PFSK-1 (cell line): ENCODE measurements around the gene RPTOR.

ENCODE experiments used
- POLR2AphosphoS5 ChIP-seq: IDR thresholded peaks from 2 replicates; pipeline ENCODE4 v1.6.1; 2012; ENCODE audit warnings: low read depth, mild to moderate bottlenecking, control low read depth, low read length, moderate library complexity
- SIN3A ChIP-seq: IDR thresholded peaks from 2 replicates; pipeline ENCODE4 v1.6.1; 2012; ENCODE audit warnings: mild to moderate bottlenecking, low read length, moderate library complexity, borderline replicate concordance; ENCODE audit not compliant: insufficient read depth
- TAF1 ChIP-seq: IDR thresholded peaks from 2 replicates; pipeline ENCODE4 v1.6.1; 2012; ENCODE audit warnings: low read length, control low read depth, borderline replicate concordance; ENCODE audit not compliant: insufficient read depth
- TF ChIP-seq, protein P1 (sequence below), 2 experiments: IDR thresholded peaks; 2 replicates each; pipeline versions ENCODE4 v1.6.1 to v1.8.0; 2011 to 2012; ENCODE audit warnings: low read depth in 2 of 2, low read length in 2 of 2, control low read depth in 1 of 2, inconsistent platforms in 1 of 2, mild to moderate bottlenecking in 1 of 2, moderate library complexity in 1 of 2; ENCODE audit not compliant: insufficient read depth in 1 of 2

DNA sequence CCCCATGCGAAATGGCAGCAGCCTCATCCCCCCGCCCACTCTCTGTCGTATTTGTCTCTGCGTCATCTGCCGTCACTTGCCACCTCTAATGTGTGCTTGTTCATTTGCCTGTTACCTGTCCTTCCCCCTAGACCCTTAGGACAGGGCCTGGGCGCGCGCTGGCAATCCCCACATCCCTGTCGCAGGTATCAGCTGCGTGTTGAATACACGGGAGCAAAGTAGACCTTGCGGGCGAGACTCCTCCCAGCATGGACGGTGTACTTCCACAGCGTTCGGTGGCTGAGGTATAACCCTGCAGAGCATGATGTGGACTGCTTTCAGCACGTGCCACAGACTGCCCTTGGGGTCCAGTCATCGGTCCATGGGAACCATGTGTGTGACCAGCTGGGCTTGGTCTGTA, 276.9 kb downstream of the RPTOR start:
- TF ChIP-seq POLR2AphosphoS5 (no peak), SIN3A (no peak), TAF1 (no peak)
- TF ChIP-seq, protein P1, sequence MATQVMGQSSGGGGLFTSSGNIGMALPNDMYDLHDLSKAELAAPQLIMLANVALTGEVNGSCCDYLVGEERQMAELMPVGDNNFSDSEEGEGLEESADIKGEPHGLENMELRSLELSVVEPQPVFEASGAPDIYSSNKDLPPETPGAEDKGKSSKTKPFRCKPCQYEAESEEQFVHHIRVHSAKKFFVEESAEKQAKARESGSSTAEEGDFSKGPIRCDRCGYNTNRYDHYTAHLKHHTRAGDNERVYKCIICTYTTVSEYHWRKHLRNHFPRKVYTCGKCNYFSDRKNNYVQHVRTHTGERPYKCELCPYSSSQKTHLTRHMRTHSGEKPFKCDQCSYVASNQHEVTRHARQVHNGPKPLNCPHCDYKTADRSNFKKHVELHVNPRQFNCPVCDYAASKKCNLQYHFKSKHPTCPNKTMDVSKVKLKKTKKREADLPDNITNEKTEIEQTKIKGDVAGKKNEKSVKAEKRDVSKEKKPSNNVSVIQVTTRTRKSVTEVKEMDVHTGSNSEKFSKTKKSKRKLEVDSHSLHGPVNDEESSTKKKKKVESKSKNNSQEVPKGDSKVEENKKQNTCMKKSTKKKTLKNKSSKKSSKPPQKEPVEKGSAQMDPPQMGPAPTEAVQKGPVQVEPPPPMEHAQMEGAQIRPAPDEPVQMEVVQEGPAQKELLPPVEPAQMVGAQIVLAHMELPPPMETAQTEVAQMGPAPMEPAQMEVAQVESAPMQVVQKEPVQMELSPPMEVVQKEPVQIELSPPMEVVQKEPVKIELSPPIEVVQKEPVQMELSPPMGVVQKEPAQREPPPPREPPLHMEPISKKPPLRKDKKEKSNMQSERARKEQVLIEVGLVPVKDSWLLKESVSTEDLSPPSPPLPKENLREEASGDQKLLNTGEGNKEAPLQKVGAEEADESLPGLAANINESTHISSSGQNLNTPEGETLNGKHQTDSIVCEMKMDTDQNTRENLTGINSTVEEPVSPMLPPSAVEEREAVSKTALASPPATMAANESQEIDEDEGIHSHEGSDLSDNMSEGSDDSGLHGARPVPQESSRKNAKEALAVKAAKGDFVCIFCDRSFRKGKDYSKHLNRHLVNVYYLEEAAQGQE (IDR thresholded peaks at IDR 0.05; ENCODE audit: insufficient read depth in 1 of 2, low read depth in 2 of 2, low read length in 2 of 2) = no peak
